ENCODE results near the gene MED12L. TPM values are rescaled to one million over a fixed set of nuclear protein-coding genes. Genes with fewer than 3 reads are reported as not detected.

The MED12L gene
- polyA plus RNA-seq, 1 donor from 2014 or later: 28.5 TPM

- H3K9me2 ChIP-seq (ENCODE audit: insufficient read depth, low read length): no peaks in the 10 kb centered on the region
- no peak overlapping the region for H3K27ac ChIP-seq (ENCODE audit: low read length)
- H3K79me2 ChIP-seq (replicated peaks; ENCODE audit: insufficient read depth, low read length): no peaks in the 10 kb centered on the region
- no peak overlapping the region for H3K9ac ChIP-seq (ENCODE audit: low read length)
- no peaks in the 10 kb centered on the region for H3K9me3 ChIP-seq (ENCODE audit: low read length)
- no peaks in the 10 kb centered on the region for H3K36me3 ChIP-seq (ENCODE audit: insufficient read depth, low read length)
- no peaks in the 10 kb centered on the region for H4K20me1 ChIP-seq (ENCODE audit: insufficient read depth)
- TF ChIP-seq RAD21 (conservative IDR thresholded peaks at IDR 0.05): no peak
- TF ChIP-seq SMC3 (conservative IDR thresholded peaks at IDR 0.05; ENCODE audit: poor library complexity): no peak
- TF ChIP-seq MXI1 (conservative IDR thresholded peaks at IDR 0.05; ENCODE audit: poor library complexity, severe bottlenecking): no peak
- TF ChIP-seq EZH2 (IDR thresholded peaks at IDR 0.05; ENCODE audit: borderline replicate concordance, insufficient read depth, low read length, poor library complexity, severe bottlenecking): no peak
- TF ChIP-seq REST (IDR thresholded peaks at IDR 0.05; ENCODE audit: borderline replicate concordance): no peak
- TF ChIP-seq CTCF (IDR thresholded peaks at IDR 0.05; ENCODE audit: poor library complexity, severe bottlenecking): no peak
- no peak for TF ChIP-seq EP300 (conservative IDR thresholded peaks at IDR 0.05; ENCODE audit: poor library complexity, severe bottlenecking)
- TF ChIP-seq POLR2AphosphoS5 (IDR thresholded peaks at IDR 0.05): no peak
- TF ChIP-seq TAF1 (IDR thresholded peaks at IDR 0.05; ENCODE audit: low read depth): no peak
- no peak overlapping the region for H3K4me3 ChIP-seq (ENCODE audit: low read length)
- H3K27me3 ChIP-seq (ENCODE audit: insufficient read depth, low read depth, low read length): no peaks in the 10 kb centered on the region
- H3K4me2 ChIP-seq (ENCODE audit: low read length): no peak overlapping the region
- H3F3A ChIP-seq (ENCODE audit: insufficient read depth, low read length, poor library complexity, severe bottlenecking): no peaks in the 10 kb centered on the region
- H2AFZ ChIP-seq (ENCODE audit: low read depth, low read length): no peak overlapping the region
These were observed 367.4 kb downstream of the MED12L start for GRCh38 chr3:151452841-151453240.

GRCh38 chr3:151456065-151456464, 370.6 kb downstream of the MED12L start:
- H3K27ac ChIP-seq (ENCODE audit: low read length): no peak overlapping the region
- no peaks in the 10 kb centered on the region for H3K9me3 ChIP-seq (ENCODE audit: low read length)
- H2AFZ ChIP-seq (ENCODE audit: low read depth, low read length): no peak overlapping the region
- H3K79me2 ChIP-seq (replicated peaks; ENCODE audit: insufficient read depth, low read length): no peaks in the 10 kb centered on the region
- no peak overlapping the region for H3K4me2 ChIP-seq (ENCODE audit: low read length)
- H3K9me2 ChIP-seq (ENCODE audit: insufficient read depth, low read length): no peaks in the 10 kb centered on the region
- no peaks in the 10 kb centered on the region for H4K20me1 ChIP-seq (ENCODE audit: insufficient read depth)
- peaks cover 5% of the 10 kb centered on the region for H3K27me3 ChIP-seq (ENCODE audit: insufficient read depth, low read depth, low read length)
- H3K9ac ChIP-seq (ENCODE audit: low read length): no peak overlapping the region
- TF ChIP-seq MXI1 (conservative IDR thresholded peaks at IDR 0.05; ENCODE audit: poor library complexity, severe bottlenecking): no peak
- TF ChIP-seq POLR2AphosphoS5 (IDR thresholded peaks at IDR 0.05): no peak
- no peak for TF ChIP-seq REST (IDR thresholded peaks at IDR 0.05; ENCODE audit: borderline replicate concordance)
- no peak for TF ChIP-seq RAD21 (conservative IDR thresholded peaks at IDR 0.05)
- no peak for TF ChIP-seq CTCF (IDR thresholded peaks at IDR 0.05; ENCODE audit: poor library complexity, severe bottlenecking)
- no peak for TF ChIP-seq EZH2 (IDR thresholded peaks at IDR 0.05; ENCODE audit: borderline replicate concordance, insufficient read depth, low read length, poor library complexity, severe bottlenecking)
- no peak for TF ChIP-seq TAF1 (IDR thresholded peaks at IDR 0.05; ENCODE audit: low read depth)
- no peak for TF ChIP-seq EP300 (conservative IDR thresholded peaks at IDR 0.05; ENCODE audit: poor library complexity, severe bottlenecking)
- no peak for TF ChIP-seq SMC3 (conservative IDR thresholded peaks at IDR 0.05; ENCODE audit: poor library complexity)
- no peaks in the 10 kb centered on the region for H3F3A ChIP-seq (ENCODE audit: insufficient read depth, low read length, poor library complexity, severe bottlenecking)
- no peak overlapping the region for H3K4me3 ChIP-seq (ENCODE audit: low read length)
- H3K36me3 ChIP-seq (ENCODE audit: insufficient read depth, low read length): no peaks in the 10 kb centered on the region
